Measurements from ENCODE around the gene SLC1A7.
A peak's percentile ranks its signal among the peaks of the same experiment; 100 is the strongest.
"Not testable (repeated sequence)": the region's sequence is repeated elsewhere in the genome, so short reads cannot be mapped to it uniquely, and the experiment has no call there.

SLC1A7 gene

DNA sequence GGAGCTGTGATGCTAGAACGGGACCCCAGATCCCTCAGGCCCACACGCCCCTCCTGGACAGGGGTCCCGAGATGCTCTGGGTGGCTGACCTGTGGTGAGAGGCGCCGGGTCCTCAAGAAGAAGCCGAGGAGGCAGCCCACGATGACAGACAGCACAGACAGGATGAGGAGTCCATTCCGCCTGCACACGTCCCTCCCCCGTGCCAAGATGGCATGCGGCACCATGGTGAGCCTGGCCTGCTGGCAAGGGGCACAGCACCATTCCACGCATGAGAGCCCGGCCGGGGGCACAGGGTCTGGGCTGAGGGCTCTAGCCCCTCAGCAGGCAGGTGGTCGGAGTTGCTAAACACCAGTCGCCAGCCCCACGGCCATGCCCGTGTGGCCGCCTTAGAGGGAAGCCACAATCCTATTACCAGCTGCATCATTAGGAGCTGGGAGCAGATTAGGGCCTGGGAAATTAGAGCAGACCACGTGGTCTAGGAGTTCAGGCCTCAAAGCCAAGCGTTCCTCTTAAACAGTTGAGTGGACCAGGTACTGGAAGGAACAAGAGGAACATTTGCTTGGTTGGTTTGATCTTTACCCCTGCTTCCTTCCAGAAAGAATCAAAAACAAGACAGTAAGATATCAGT lies at the start of gene SLC1A7:
SLC1A7 (minus strand) TSS at position 413 of the 628 bp plus-strand sequence; CDS start at position 224, 189 bp downstream.
- DNase-seq: no peak

DNA sequence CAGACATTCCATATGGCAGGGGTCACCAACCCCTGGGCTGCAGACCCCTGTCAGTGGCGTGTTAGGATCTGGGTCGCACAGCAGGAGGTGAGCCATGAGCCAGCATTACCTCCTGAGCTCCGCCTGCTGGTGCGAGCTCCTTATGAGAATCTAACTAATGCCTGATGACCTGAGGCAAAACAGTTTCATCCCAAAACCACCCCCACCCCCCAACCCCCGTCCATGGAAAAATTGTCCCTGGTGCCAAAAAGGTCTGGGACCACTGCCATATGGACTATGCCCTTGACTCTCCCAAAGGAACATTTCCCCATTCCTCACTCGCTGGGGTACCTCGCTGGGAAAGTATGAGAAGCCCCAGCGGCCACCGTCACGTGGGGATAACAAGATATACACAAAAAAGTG lies 47.8 kb upstream of the SLC1A7 start:
- no peak for DNase-seq

DNA sequence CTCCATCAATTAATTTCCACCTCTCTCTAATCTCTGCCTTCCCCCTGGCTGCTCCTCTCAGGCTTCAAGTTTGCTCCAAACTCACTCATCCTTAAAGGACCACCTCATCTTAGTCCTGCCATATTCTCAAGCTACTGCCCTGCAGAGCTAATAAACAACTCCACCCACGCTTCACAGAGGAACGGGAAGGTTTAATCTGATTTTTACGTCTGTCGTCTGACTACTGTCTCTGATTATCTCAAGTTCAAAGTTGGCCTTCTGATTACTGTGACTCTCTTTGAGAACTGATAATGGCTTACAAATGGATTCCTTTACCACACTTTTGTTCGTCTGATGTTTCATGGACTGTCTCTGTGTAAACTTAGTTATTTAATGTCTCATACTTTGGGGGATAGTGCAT lies 46.6 kb upstream of the SLC1A7 start:
- DNase-seq: no peak

DNA sequence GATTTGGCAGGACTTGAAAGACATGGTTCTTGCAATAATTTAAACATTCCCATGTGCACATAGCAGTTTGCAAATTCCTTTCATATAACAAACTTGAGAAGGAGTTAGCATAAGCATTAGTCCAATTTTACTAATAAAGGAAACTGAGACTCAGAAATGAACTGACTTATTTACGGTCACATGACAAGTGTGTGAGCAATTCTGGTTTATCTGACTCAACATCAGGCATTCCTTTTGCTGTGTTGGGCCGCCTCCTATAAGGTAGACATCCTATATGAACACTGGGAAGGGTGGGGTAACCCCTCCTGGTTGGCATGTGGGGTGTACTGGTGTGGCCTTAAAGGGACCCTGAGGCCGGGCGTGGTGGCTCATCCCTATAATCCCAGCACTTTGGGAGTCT lies 45.7 kb upstream of the SLC1A7 start:
- DNase-seq: no peak

DNA sequence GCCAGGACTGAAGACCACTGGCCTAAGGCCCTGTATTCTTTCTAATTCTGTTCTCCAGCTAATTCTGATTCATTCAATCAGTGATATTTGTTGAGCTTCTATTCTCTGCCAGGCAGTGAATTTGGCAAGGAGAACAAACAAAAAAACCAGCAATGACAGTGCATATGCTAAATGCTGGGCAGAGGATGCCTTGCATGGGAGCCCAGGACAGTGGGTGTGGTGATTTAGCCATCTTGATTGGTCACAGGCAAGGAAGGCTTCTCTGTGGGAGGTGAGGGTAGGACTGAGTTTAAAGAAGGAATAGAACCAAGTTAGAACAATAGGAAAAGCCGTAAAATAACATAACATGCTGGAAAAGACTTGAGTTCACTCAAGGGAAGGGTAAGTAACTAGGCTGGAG lies 45.0 kb upstream of the SLC1A7 start:
- no peak for DNase-seq

DNA sequence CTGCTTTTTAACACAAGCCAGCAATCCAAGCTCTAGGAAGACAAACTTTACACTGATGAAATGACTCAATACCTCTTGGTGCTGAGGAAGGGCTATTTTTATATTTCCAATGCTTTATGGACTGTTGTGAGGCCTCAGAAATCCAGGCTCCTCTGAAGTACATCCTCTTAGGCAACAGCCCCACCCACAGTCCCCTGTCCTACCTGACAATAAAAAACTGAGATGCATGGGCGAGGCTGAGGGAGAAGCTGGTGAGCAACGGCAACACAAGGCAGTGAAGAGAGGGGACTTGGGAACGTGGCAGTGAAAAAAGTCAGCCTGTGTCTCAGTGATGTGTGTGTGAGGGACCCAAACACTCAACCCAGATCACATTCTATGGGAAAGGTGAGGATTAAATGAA lies 44.1 kb upstream of the SLC1A7 start:
- DNase-seq: no peak

DNA sequence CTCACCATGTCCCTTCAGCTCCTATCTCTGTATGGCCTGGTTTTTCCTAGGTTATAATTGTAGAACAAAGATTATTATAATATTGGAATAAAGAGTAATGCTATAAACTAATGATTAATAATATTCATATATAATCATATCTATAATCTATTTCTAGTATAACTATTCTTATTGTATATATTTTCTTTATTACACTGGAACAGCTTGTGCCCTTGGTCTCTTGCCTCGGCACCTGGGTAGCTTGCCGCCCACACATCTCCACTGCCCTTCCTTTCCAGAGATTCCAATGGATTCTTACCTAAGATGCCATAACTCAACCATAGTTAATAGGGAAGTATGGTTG lies 43.5 kb upstream of the SLC1A7 start:
- DNase-seq: not testable (repeated sequence)

DNA sequence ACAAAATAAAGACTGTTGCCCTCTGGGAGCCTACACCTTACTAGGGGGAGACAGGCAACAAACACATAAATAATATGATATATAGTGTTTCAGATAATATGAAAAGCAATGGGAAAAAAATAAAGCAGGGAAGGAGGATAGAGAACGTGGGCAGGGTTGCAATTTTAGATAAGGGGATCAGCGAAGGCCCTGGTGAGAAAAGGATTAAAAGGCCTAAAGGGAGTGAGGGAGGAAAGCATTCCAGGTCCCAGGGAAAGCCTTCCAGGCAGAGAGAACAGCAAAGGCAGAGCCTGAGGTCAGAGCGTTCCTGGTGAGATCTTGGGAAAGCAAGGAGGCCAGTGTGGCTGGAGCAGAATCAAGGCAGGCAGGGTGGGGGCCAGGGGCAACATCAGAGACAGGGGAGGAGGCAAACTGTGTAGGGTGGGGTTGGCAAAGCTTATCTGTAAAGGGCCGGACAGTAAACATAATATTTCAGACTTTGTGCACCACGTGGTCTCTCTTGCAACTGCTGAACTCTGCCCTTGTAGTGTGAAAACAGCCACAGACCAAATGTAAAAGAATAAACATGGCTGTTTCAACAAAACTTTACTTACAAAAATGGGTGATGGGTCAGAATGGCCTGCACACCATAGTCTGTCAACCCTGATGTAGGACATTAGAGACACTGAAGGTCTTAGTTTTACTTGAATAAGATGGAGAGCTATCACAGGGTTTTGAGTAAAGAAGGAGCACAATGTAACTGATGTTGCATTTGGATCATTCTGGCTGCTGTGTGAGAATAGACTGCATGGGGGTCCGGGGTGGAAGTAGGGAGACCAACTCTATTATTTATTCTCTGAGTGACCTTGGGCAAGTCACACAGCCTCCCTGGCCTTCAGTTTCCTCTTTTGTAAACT lies 40.9 kb upstream of the SLC1A7 start:
- no peak for DNase-seq

DNA sequence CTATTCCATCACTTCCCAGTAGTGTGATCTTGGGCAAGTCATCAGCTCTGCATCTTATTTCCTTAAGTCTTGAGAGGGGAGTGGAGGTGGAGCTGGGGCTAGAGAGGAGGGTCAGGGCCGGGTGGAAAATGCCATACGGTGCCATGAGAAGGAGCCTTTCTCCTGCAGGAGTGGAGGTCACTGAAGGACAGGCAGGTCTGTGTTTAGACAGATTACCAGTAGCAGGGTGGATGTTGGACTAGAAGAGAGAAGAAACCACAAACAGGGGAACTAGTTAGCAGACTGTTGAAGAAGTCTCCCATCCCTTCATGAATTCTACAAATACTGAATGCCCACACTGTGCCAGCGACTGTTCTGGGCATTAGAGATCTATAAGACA lies 40.3 kb upstream of the SLC1A7 start:
- no peak for DNase-seq

DNA sequence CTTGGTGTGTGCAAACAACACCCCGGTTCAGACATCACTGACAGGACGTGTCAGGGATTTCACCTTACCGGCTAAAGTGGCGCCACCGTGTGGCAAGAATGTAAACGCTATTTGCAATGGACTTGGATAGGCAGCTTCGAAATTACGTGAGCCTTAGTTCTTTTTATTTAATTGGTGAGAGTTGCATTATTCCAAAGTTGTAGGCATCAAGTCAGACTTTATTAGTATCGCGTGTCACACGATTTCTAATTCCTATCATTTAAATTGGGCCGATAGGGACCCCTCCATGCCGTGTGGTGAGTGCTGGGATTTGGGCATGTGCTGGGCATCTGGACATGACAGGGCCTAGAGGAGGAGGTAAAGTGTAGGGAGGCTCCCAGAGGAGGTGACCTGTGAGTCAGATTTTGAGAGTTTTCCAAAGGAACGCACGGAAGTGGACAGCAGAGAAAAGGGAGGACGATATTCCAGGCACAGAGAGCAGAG lies 39.7 kb upstream of the SLC1A7 start:
- DNase-seq: peak in 45 of 56 donors; percentile 3 to 86 (median 30)

DNA sequence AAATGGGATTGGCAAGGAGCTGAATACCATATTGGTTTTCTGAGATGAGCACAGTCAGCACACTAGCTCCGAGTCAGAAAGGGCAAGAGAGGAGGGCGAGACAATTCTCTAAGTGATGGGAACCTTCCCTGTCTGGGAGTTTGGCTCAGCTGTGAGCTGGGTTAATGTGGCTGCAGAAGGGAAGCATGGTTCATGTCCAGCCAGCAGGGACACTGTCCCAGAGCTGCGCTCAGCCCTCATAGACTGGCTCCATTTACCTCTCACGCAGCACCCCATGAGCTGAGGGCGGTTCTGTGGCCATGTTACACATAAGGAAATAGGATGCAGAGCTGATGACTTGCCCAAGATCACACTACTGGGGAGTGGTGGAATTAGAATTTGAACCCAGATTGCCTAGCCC lies 38.5 kb upstream of the SLC1A7 start:
- DNase-seq: no peak

DNA sequence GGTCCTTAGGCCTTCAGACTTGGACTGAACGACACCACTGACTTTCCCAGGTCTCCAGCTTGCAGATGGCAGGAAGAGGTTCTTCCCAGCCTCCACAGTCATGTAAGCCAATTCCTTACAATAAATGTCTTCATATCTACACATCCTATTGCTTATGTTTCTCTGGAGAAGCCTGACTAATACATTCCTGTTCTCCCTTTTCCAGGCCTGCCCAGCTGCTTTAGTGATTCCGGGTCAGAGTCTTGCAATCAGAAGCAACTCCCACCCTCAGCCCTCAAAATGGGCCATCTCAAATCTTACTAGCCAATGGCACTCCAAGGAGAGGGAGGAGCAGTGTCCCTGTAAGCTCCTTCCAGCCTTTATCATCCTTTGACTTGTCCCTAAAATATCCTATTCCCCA lies 37.8 kb upstream of the SLC1A7 start:
- DNase-seq: no peak

DNA sequence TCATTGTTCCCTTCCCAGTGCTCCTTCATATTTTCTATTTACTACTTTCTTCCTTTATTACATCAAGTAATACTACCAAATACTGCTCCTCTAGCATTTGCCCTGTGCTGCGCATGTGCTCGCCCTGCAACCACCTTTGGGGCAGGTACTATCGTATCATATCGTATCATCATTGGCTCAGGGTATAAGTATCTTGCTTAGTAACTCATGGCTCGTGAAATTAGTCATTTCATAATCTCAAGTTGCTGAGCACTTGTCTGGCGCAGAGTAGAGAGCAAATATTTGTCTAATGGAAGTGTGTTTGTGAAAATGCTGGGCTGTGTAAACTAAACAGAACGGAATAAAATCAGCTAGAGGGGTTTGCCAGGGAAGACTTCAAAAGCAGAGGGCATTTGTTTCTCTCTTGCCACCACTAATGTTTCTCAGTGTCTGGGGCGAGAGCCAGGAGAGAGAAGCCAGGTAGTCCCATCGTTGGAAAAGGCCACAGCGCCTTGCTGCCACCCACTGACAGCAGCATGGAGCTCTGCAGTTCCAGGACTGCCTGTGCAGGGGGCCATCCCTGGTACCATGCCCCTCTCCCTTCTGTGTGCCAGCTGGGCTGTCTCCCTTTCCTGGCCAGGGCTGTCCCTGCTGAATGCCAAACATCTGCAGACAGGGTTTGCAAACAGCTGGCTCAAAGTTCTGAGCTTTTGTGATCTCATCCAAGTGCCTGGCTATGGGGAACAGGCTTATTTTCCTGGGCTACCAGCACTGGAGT lies 34.2 kb upstream of the SLC1A7 start:
- DNase-seq: peak in 4 of 56 donors; percentile 1 to 19 (median 7)

DNA sequence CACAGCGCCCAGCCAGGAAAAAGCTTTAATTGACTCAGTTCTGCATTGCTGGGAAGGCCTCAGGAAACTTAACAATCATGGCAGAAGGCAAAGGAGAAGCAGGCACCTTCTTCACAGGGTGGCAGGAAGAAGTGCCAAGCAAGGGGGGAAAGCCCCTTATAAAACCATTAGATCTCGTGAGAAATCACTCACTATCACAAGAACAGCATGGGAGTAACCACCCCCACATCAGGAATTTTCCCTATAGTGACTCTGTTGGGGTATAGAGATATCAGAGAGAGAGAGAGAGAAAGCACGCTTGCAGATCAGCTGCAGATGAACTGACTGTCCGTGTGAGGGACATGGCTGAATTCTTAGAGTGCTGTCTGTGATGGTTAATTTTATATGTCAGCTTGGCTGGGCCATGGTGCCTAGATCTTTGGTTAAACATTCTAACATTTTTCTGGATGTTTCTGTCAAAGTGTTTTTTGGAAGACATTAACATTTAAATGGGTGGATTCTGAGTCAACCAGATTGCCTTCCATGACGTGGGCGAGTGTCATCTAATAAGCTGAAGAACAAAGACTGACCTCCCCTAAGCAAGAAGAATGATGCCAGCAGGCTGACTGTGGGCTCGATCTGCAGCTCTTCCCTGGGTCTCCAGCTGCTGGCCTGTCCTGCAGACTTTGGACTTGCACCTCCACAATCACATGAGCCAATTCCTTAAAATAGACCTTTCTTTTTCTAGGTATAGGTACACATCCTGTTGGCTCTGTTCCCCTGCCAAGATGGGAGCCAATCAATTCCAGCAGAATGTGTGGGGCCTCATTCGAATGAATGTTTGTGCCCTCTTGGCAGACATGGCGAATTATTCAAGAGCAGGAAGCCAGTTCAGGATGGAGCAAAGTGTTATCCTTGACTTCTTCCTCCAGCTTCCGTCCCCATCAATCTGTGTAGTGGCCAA lies 32.8 kb upstream of the SLC1A7 start:
- peak in 4 of 56 donors; percentile 2 to 29 (median 4) for DNase-seq

DNA sequence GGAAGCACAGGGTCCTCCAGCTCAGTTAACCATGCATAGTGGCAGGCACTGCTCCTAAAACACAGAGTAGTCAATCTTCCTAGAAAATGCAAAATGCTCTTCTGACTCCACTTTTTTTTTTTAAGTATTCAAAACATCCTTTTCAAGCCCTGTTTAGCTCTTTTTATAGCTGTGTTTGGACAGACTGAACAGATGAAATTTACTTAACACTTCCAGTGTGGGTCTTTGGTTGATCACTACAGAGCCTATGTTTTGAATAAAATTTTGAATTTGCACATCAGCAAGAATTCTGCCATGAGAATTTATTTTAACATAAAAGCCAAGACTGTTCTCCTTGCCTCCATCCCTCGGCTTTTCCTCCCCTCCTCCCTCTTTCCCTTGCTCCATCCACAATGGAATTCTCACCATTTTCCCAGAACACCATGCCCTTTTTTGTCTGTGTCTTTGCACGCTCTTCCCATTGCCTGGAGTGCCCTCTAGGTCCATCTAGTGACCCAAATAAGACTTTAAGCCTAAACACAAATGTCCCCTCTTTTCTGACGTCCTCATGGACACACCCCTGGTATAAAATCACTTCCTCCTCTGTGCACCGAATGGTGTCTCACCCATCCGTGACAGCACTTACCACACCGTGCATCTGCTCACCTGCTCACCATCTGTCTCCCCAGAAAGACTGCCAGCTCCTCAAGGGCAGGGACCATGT lies 30.1 kb upstream of the SLC1A7 start:
- no peak for DNase-seq

DNA sequence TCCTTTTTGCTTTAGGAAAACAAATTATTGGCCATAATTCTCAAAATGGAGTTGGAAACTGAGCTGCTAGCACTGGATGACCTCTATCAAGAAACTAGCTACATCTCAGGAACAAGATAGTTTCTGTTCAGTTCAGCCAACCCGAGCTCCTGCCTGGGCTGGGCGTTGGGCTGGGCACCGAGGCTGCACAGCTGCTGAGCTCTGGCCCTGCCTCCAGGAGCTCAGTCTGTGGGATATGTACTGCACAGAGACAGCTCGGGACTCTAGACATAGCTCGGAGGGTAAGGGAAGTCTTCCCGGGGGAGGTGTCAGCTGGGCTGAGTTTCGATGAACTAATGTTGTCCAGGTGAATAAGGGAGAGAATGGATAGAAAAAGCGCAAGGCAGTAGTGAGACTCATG lies 24.5 kb upstream of the SLC1A7 start:
- DNase-seq: no peak

DNA sequence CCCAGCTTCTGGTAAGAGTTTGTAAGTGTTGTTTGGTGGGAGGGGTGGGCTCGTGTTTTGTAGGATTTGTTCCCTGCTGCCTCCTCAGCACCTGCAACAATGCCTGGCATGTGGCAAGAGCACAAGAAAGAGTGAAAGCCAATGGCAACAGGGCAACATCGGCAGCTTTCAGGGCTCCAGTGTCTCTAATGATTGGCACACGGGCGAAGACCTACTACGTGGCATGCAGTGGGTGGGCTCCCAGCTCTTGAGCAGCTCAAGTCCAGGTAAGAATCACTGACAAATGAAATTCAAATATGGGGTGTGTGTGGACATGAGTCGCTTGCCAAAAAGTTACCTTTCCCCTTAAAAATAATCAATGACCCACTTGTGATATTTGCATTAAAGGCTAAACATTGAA lies 23.9 kb upstream of the SLC1A7 start:
- DNase-seq: no peak

DNA sequence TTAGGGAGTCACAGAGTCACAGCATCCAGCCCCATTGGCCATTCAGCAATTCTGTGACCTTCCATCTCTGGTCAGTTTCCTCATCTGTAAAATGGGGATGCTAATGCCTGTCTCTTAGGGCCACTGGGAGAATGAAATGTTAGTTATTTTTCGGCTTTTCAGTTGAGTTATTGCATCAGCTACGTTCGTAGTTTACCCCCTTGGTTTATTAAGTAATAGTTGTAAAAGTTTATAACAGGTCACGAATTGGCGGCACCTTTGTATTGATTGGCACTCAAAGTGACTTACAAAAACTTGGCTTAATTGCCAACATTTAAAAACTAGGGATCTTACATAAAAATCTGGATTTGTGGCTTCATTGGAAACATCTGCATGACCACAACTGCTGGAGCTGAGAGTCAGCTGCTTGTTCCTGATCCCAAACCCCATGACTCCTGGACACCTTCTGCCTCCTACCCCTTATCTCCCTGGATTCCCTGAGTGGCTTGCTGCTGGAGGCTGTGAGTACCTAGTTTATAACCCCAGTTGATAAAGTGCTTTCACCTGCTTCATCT lies 23.0 kb upstream of the SLC1A7 start:
- DNase-seq: no peak

DNA sequence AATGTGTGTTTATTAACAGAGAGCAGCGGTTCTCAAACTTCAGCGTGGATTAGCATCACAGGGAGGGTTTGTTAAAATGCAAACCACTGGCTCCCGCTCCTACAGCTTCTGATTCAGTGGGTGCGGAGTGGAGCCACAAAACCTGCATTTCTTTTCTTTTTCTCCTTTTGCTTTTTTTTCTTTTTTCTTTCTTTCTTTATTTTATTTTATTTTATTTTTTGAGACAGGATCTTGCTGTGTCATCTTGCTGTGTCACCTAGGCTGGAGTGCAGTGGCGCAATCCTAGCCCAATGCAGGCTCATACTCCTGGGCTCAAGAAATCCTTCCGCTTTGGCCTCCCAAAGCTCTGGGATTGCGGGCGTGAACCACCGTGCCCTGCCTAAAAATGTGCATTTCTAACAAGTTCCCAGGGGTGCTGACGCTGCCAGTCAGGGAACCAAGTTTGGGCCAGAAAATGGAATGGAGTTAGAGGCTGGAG lies 20.9 kb upstream of the SLC1A7 start:
- DNase-seq: no peak

DNA sequence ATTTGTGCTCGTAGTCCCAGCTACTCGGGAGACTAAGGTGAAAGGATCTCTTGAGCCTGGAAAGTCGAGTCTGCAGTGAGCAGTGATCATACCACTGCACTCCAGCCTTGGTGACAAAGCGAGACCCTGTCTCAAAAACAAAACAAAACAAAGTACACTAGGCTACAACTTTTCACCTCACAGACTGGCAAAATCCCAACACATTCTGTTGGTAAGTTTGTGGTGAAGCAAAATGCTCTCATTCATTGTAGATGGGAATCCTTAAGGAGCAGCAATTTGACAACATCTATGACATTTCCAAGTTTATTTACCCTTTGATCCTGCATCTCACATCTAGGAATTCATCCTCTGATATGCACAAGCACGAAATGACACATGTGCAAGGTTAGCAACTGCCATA lies 20.2 kb upstream of the SLC1A7 start:
- DNase-seq: no peak

Measured in nucleus accumbens (tissue), 56 donors.